ENCODE results near the gene NKX6-2.
"Not testable (repeated sequence)": the region's sequence is repeated elsewhere in the genome, so short reads cannot be mapped to it uniquely, and the experiment has no call there.

Gene NKX6-2

GRCh38 chr10:132752378-132752777 is 33.6 kb downstream of the NKX6-2 start:
- DNase-seq = no peak

GRCh38 chr10:132750936-132751335 is 35.0 kb downstream of the NKX6-2 start:
- no peak for DNase-seq

GRCh38 chr10:132749371-132749795 is 36.6 kb downstream of the NKX6-2 start:
- DNase-seq = no peak

- no peak for DNase-seq
Measured at GRCh38 chr10:132748545-132749370, 37.2 kb downstream of the NKX6-2 start.

- DNase-seq = no peak
Measured at GRCh38 chr10:132748135-132748534, 37.8 kb downstream of the NKX6-2 start.

GRCh38 chr10:132746801-132747625 is 38.9 kb downstream of the NKX6-2 start:
- DNase-seq = no peak

GRCh38 chr10:132746386-132746785 is 39.6 kb downstream of the NKX6-2 start:
- no peak for DNase-seq

GRCh38 chr10:132745971-132746370 is 40.0 kb downstream of the NKX6-2 start:
- no peak for DNase-seq

GRCh38 chr10:132745511-132745910 is 40.4 kb downstream of the NKX6-2 start:
- DNase-seq = no peak

GRCh38 chr10:132744839-132745238 is 41.1 kb downstream of the NKX6-2 start:
- DNase-seq = no peak

GRCh38 chr10:132743925-132744490 is 41.9 kb downstream of the NKX6-2 start:
- DNase-seq = no peak

GRCh38 chr10:132743196-132743924 is 42.6 kb downstream of the NKX6-2 start:
- DNase-seq = not testable (repeated sequence)

GRCh38 chr10:132742837-132743194 is 43.1 kb downstream of the NKX6-2 start:
- no peak for DNase-seq

GRCh38 chr10:132742167-132742836 is 43.6 kb downstream of the NKX6-2 start:
- no peak for DNase-seq

- DNase-seq = no peak
Measured at GRCh38 chr10:132740588-132740987, 45.4 kb downstream of the NKX6-2 start.

- no peak for DNase-seq
Measured at GRCh38 chr10:132739225-132739613, 46.7 kb downstream of the NKX6-2 start.

GRCh38 chr10:132738454-132739224 is 47.3 kb downstream of the NKX6-2 start:
- no peak for DNase-seq

- DNase-seq = no peak
Measured at GRCh38 chr10:132737390-132738048, 48.4 kb downstream of the NKX6-2 start.

GRCh38 chr10:132735923-132736391 is 50.0 kb downstream of the NKX6-2 start:
- DNase-seq = no peak

GRCh38 chr10:132735341-132735775 is 50.6 kb downstream of the NKX6-2 start:
- DNase-seq = no peak

GRCh38 chr10:132733926-132734325 is 52.0 kb downstream of the NKX6-2 start:
- DNase-seq = no peak
